Calu3 (cell line): ENCODE results near the gene TEC. TPM values are rescaled to one million over a fixed set of nuclear protein-coding genes. Genes with fewer than 3 reads are reported as not detected.
A peak's percentile ranks its signal among the peaks of the same experiment; 100 is the strongest.

ENCODE experiments used
- BruUV-seq: library from RNA; stranded (reverse); fragments of 400-500 nt; replicated peaks from 2 replicates; lab custom pipeline; 2021; lab: Mats Ljungman, UMichigan
- CTCF ChIA-PET: fragments of 300-600 bp; sonication (Branson Sonifier 250); formaldehyde crosslinking; loops from one replicate; lab custom pipeline; 2022; ENCODE audit warnings: antibody characterized with exemption; lab: Charles Lee
- DNase-seq: peaks from one replicate; pipeline ENCODE4 v3.0.0; 2022
- H3K27ac Mint-ChIP-seq: one replicate; pipeline ENCODE4 v1.8.0; 2022; ENCODE audit warnings: mixed read lengths; ENCODE audit not compliant: unreplicated experiment
- H3K27me3 Mint-ChIP-seq: one replicate; pipeline ENCODE4 v1.8.0; 2022; ENCODE audit warnings: mixed read lengths; ENCODE audit not compliant: unreplicated experiment
- H3K36me3 Mint-ChIP-seq: one replicate; pipeline ENCODE4 v1.8.0; 2022; ENCODE audit warnings: mild to moderate bottlenecking, moderate library complexity, mixed read lengths; ENCODE audit not compliant: insufficient read depth, unreplicated experiment
- H3K4me1 Mint-ChIP-seq: one replicate; pipeline ENCODE4 v1.8.0; 2022; ENCODE audit warnings: mild to moderate bottlenecking, low read depth, mixed read lengths; ENCODE audit not compliant: unreplicated experiment
- H3K4me3 Mint-ChIP-seq: one replicate; pipeline ENCODE4 v1.8.0; 2022; ENCODE audit warnings: mild to moderate bottlenecking, low read depth, moderate library complexity, mixed read lengths; ENCODE audit not compliant: unreplicated experiment
- H3K9me3 Mint-ChIP-seq: one replicate; pipeline ENCODE4 v1.8.0; 2022; ENCODE audit warnings: low read depth, mixed read lengths; ENCODE audit not compliant: unreplicated experiment
- intact Hi-C: fragments of 100-400 bp; cut with micrococcal nuclease; formaldehyde crosslinking; loops from one replicate; pipeline ENCODE4 v1.10.0; 2022; ENCODE audit not compliant: unreplicated experiment
- total RNA-seq: library from RNA; stranded (reverse); gene quantifications from 2 replicates; pipeline ENCODE4 v1.2.3, GENCODE V29; 2022
- TF ChIP-seq, protein P1 (sequence below): fragments of 200-600 bp; IDR thresholded peaks from one replicate; pipeline ENCODE4 v1.8.0; 2022; ENCODE audit warnings: antibody characterized with exemption; ENCODE audit not compliant: unreplicated experiment

Gene TEC
- total RNA-seq, 1 experiment from 2014 or later: 3.2 TPM

DNA sequence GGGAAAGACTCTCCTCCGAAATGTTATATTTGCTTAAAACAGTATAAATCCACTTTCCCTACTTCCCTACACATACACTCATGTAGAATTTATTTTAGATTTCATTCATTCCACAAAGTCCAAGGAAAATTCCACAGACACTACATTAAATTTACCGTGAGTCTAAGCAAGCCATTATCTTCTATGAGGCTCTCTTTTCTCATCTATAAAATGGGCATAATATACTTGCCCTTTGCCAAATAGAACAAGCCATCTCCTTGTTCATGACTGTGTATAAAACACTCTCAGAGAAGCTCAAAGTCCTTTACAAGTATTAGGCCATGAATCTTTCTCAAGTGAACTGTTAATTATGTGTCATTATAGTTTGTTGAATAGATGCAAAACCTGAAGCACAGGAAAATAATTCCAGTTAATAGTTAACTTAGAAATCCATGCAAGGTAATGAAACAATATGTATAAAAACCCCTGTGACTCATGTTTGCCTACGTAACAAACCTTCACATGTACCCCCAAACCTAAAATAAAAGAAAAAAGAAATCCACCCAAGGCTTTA, 10.7 kb downstream of the TEC start:
- TF ChIP-seq, protein P1, sequence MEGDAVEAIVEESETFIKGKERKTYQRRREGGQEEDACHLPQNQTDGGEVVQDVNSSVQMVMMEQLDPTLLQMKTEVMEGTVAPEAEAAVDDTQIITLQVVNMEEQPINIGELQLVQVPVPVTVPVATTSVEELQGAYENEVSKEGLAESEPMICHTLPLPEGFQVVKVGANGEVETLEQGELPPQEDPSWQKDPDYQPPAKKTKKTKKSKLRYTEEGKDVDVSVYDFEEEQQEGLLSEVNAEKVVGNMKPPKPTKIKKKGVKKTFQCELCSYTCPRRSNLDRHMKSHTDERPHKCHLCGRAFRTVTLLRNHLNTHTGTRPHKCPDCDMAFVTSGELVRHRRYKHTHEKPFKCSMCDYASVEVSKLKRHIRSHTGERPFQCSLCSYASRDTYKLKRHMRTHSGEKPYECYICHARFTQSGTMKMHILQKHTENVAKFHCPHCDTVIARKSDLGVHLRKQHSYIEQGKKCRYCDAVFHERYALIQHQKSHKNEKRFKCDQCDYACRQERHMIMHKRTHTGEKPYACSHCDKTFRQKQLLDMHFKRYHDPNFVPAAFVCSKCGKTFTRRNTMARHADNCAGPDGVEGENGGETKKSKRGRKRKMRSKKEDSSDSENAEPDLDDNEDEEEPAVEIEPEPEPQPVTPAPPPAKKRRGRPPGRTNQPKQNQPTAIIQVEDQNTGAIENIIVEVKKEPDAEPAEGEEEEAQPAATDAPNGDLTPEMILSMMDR: no peak
- H3K9me3 Mint-ChIP-seq: peaks cover 3% of the 10 kb centered on the region
- intact Hi-C loops: no loop called here
- no TSS peak for BruUV-seq
- no peaks in the 10 kb centered on the region for H3K27me3 Mint-ChIP-seq
- no peak for DNase-seq
- H3K4me3 Mint-ChIP-seq: peak overlapping the region; percentile 48
- H3K36me3 Mint-ChIP-seq: peaks cover 9% of the 10 kb centered on the region
- H3K27ac Mint-ChIP-seq: peak overlapping the region; percentile 96
- CTCF ChIA-PET: interaction anchor here (1.1 kb wide), 1 partner anchor 150 kb away, joined by 4 read pairs; no protein-coding TSS in a partner anchor
- peaks cover 36% of the 10 kb centered on the region for H3K4me1 Mint-ChIP-seq

DNA sequence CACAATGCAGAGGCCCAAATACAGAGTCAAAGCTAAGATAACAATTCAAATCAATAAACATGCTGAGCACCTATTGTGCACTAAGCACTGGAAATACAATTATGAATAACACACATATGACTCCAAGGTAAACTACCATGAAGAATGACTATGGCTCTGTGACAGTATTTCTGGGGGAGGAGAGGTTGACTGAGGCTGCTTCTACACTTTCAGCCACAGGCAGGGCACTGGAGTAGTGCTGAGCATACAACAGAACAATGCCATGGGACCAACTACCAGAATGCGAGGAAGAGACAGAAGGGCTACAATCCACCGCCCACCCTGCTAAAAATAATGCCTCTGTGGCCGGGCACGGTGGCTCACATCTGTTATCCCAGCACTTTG, 13.7 kb downstream of the TEC start:
- intact Hi-C loops: no loop called here
- no peaks in the 10 kb centered on the region for H3K27me3 Mint-ChIP-seq
- H3K27ac Mint-ChIP-seq: no peak overlapping the region
- H3K4me1 Mint-ChIP-seq: peaks cover 57% of the 10 kb centered on the region
- no peak for DNase-seq
- H3K4me3 Mint-ChIP-seq: no peak overlapping the region
- H3K9me3 Mint-ChIP-seq: peaks cover 3% of the 10 kb centered on the region
- CTCF ChIA-PET: no interaction called here
- TF ChIP-seq, protein P1: no peak
- H3K36me3 Mint-ChIP-seq: peaks cover 9% of the 10 kb centered on the region
- no TSS peak for BruUV-seq

DNA sequence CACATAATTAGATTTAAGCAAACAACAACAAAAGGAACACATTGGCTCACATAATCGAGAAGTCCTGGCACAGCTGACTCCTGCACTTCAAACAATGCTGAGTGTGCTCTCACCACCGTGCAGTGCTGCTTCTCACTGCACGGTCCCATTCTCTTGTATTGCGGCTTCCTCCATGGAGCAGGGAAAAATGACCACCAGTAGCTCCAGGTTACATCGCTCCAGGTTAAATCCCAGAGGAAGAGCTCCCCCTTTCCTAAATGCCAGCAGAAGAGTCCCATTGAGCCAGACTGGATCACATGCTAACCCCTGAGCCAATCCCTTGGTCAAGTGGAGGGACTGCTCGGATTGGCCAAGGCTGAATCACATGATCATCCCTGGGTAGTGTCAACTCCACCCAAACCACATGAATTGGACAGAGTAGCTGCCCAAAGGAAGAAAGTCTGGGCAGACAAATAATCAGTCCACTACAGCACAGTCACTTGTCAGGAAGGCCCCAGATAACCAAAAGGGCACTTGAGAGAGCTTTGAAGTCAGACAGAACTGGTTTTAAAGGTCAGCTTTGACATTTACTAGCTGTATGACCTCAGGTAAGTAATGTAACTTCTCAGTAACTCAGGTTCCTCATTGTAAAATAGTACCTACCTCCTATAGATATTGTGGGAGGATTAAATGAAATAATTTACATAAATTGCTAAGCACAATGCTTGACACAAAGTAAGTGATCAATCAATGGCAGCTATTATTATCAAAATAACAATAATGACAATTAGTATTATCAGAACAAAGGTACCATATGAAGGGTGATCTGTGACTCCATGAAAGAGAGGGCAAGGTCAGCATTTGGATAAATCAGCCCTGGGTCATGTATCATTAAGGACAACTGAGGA, 14.3 kb downstream of the TEC start:
- CTCF ChIA-PET: no interaction called here
- Mint-ChIP-seq H3K27me3 (no peaks in the 10 kb centered on the region), H3K4me3 (no peak overlapping the region), H3K36me3 (peaks cover 9% of the 10 kb centered on the region), H3K4me1 (peaks cover 57% of the 10 kb centered on the region), H3K27ac (no peak overlapping the region), H3K9me3 (peaks cover 3% of the 10 kb centered on the region)
- DNase-seq: no peak
- BruUV-seq: no TSS peak
- TF ChIP-seq, protein P1: no peak
- intact Hi-C loops: no loop called here

DNA sequence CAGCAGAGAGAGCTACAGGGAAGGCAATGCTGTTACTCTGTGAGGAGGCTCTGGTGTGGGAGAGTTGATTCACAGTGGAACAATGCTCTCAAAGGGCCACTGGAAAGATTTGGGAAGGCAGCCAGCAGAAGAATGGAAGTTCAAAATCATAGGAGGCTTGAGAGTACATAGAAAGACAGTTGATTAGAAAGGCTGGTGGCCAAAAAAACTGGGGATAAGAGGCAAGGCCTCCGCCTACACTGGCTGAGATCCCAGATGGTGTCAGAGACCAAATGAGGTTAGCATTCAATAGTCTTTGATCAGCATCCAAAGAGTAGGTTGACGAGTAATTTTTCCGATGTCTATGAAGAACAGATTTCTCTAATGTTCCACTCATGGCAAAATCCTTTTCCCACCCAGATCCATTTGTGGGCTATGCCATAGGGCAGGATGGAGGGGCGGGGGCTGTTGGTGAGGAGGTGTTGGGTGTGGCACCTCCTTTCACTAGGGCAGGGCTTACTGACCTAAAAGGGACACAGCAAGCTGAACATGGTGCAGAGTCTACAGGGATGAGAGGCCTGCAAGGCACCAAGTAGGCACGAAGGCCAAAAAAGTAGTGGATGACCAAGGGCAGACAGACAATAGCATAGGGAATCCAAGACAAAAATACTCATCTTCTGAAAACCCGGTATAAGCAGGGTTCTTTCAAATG, 15.1 kb downstream of the TEC start:
- TF ChIP-seq, protein P1: no peak
- Mint-ChIP-seq H3K4me3 (no peak overlapping the region), H3K9me3 (peaks cover 3% of the 10 kb centered on the region), H3K4me1 (peaks cover 55% of the 10 kb centered on the region), H3K27ac (peak overlapping the region; percentile 26), H3K27me3 (no peaks in the 10 kb centered on the region), H3K36me3 (peaks cover 9% of the 10 kb centered on the region)
- DNase-seq: no peak
- BruUV-seq: no TSS peak
- CTCF ChIA-PET: no interaction called here
- intact Hi-C loops: no loop called here
